Mononuclear cell (primary cell): ENCODE data around the gene CHST12. TPM values are rescaled to one million over a fixed set of nuclear protein-coding genes. Genes with fewer than 3 reads are reported as not detected.

Source experiments
- H3K27me3 ChIP-seq: 2 replicates; pipeline ENCODE4 v1.6.0; 2011; ENCODE audit warnings: low read length, control low read depth; ENCODE audit not compliant: insufficient read depth
- H3K4me1 ChIP-seq: 2 replicates; pipeline ENCODE4 v1.5.1; 2011; ENCODE audit warnings: mild to moderate bottlenecking, low read length, control low read depth; ENCODE audit not compliant: insufficient read depth
- H3K4me3 ChIP-seq: 2 replicates; pipeline ENCODE4 v1.5.1; 2011; ENCODE audit warnings: mild to moderate bottlenecking, low read length, moderate library complexity
- H3K9me3 ChIP-seq: 2 replicates; pipeline ENCODE4 v1.5.1; 2011; ENCODE audit warnings: low read depth, mild to moderate bottlenecking, control low read depth, low read length
- total RNA-seq: library from RNA; depleted of rRNA; stranded (reverse); fragments of >200 nt; gene quantifications from one replicate; pipeline ENCODE4 v1.2.3, GENCODE V29; 2012

The CHST12 gene
- total RNA-seq, 1 donor, result 3.0 TPM

GRCh38 chr7:2432910-2433712 lies 29.7 kb downstream of the CHST12 start:
- Histone ChIP-seq H3K27me3 (no peaks in the 10 kb centered on the region), H3K4me1 (no peaks in the 10 kb centered on the region), H3K4me3 (no peak overlapping the region), H3K9me3 (peaks cover 4% of the 10 kb centered on the region)

- Histone ChIP-seq H3K9me3 (peaks cover 4% of the 10 kb centered on the region), H3K27me3 (no peaks in the 10 kb centered on the region), H3K4me3 (no peak overlapping the region), H3K4me1 (no peaks in the 10 kb centered on the region)
Observed at GRCh38 chr7:2433713-2434550, 30.5 kb downstream of the CHST12 start.

- Histone ChIP-seq H3K27me3 (no peaks in the 10 kb centered on the region), H3K4me1 (no peaks in the 10 kb centered on the region), H3K4me3 (no peak overlapping the region), H3K9me3 (peaks cover 4% of the 10 kb centered on the region)
Observed at GRCh38 chr7:2435146-2435545, 31.7 kb downstream of the CHST12 start.

GRCh38 chr7:2436341-2437104 lies 33.1 kb downstream of the CHST12 start:
- no peaks in the 10 kb centered on the region for H3K27me3 ChIP-seq
- no peak overlapping the region for H3K4me3 ChIP-seq
- H3K4me1 ChIP-seq, result no peaks in the 10 kb centered on the region
- H3K9me3 ChIP-seq, result no peaks in the 10 kb centered on the region

GRCh38 chr7:2437136-2437535 lies 33.7 kb downstream of the CHST12 start:
- H3K4me1 ChIP-seq, result no peaks in the 10 kb centered on the region
- H3K4me3 ChIP-seq, result no peak overlapping the region
- H3K27me3 ChIP-seq, result no peaks in the 10 kb centered on the region
- no peaks in the 10 kb centered on the region for H3K9me3 ChIP-seq

GRCh38 chr7:2437537-2438148 lies 34.2 kb downstream of the CHST12 start:
- H3K9me3 ChIP-seq, result no peaks in the 10 kb centered on the region
- H3K4me3 ChIP-seq, result no peak overlapping the region
- no peaks in the 10 kb centered on the region for H3K27me3 ChIP-seq
- no peaks in the 10 kb centered on the region for H3K4me1 ChIP-seq

GRCh38 chr7:2438186-2438585 lies 34.8 kb downstream of the CHST12 start:
- H3K9me3 ChIP-seq, result no peaks in the 10 kb centered on the region
- H3K27me3 ChIP-seq, result no peaks in the 10 kb centered on the region
- H3K4me3 ChIP-seq, result no peak overlapping the region

GRCh38 chr7:2438775-2439174 lies 35.4 kb downstream of the CHST12 start:
- Histone ChIP-seq H3K4me1 (no peaks in the 10 kb centered on the region), H3K4me3 (no peak overlapping the region), H3K9me3 (no peaks in the 10 kb centered on the region), H3K27me3 (no peaks in the 10 kb centered on the region)

More at GRCh38 chr7:2438186-2438585, 34.8 kb downstream of the CHST12 start:
- H3K4me1 ChIP-seq, result no peaks in the 10 kb centered on the region

GRCh38 chr7:2440608-2441245 lies 37.3 kb downstream of the CHST12 start:
- Histone ChIP-seq H3K4me1 (no peaks in the 10 kb centered on the region), H3K9me3 (no peaks in the 10 kb centered on the region), H3K27me3 (no peaks in the 10 kb centered on the region), H3K4me3 (no peak overlapping the region)

- Histone ChIP-seq H3K9me3 (no peaks in the 10 kb centered on the region), H3K4me1 (no peaks in the 10 kb centered on the region), H3K27me3 (no peaks in the 10 kb centered on the region), H3K4me3 (no peak overlapping the region)
Observed at GRCh38 chr7:2441430-2442058, 38.1 kb downstream of the CHST12 start.

- no peaks in the 10 kb centered on the region for H3K4me1 ChIP-seq
- H3K27me3 ChIP-seq, result no peaks in the 10 kb centered on the region
- no peak overlapping the region for H3K4me3 ChIP-seq
- H3K9me3 ChIP-seq, result no peaks in the 10 kb centered on the region
Observed at GRCh38 chr7:2443491-2443890, 40.1 kb downstream of the CHST12 start.

GRCh38 chr7:2444476-2444875 lies 41.1 kb downstream of the CHST12 start:
- H3K4me3 ChIP-seq, result no peak overlapping the region
- no peaks in the 10 kb centered on the region for H3K27me3 ChIP-seq
- no peaks in the 10 kb centered on the region for H3K9me3 ChIP-seq
- H3K4me1 ChIP-seq, result no peaks in the 10 kb centered on the region

GRCh38 chr7:2445047-2445446 lies 41.6 kb downstream of the CHST12 start:
- no peaks in the 10 kb centered on the region for H3K4me1 ChIP-seq
- H3K4me3 ChIP-seq, result no peak overlapping the region
- no peaks in the 10 kb centered on the region for H3K27me3 ChIP-seq
- H3K9me3 ChIP-seq, result no peaks in the 10 kb centered on the region
